DOHH2 (cell line): ENCODE data around the gene GMDS.

ENCODE experiments used
- H3F3A ChIP-seq: fragments of 200-600 bp; sonication (generic), shearing (Covaris generic); 2 replicates; pipeline ENCODE4 v1.6.0; 2016; ENCODE audit warnings: antibody characterized with exemption, mild to moderate bottlenecking; ENCODE audit not compliant: control insufficient read depth, insufficient read depth
- H3K27ac ChIP-seq: fragments of 200-600 bp; sonication (generic); 2 replicates; pipeline ENCODE4 v1.5.1; 2014; ENCODE audit warnings: low read depth, mild to moderate bottlenecking, low read length, moderate library complexity
- H3K27me3 ChIP-seq: fragments of 200-600 bp; sonication (generic); 2 replicates; pipeline ENCODE4 v1.6.1; 2014; ENCODE audit warnings: mild to moderate bottlenecking, low read length, mixed read lengths; ENCODE audit not compliant: control insufficient read depth
- H3K36me3 ChIP-seq: fragments of 200-600 bp; sonication (generic); 2 replicates; pipeline ENCODE4 v1.6.1; 2014; ENCODE audit warnings: mild to moderate bottlenecking, low read length, moderate library complexity, mixed read lengths; ENCODE audit not compliant: control insufficient read depth
- H3K4me1 ChIP-seq: fragments of 200-600 bp; sonication (generic); 2 replicates; pipeline ENCODE4 v1.6.1; 2014; ENCODE audit warnings: mild to moderate bottlenecking, low read length, mixed read lengths; ENCODE audit not compliant: control insufficient read depth
- H3K4me2 ChIP-seq: fragments of 200-600 bp; sonication (generic); 2 replicates; pipeline ENCODE4 v1.6.0; 2014; ENCODE audit warnings: mild to moderate bottlenecking, low read length, moderate library complexity
- H3K4me3 ChIP-seq: fragments of 200-600 bp; sonication (generic); 2 replicates; pipeline ENCODE4 v1.5.1; 2014; ENCODE audit warnings: mild to moderate bottlenecking, low read length, mixed read lengths
- H3K79me2 ChIP-seq: fragments of 200-600 bp; sonication (generic); 2 replicates; pipeline ENCODE4 v1.6.1; 2014; ENCODE audit warnings: mild to moderate bottlenecking, low read length, mixed read lengths; ENCODE audit not compliant: control insufficient read depth
- H3K9me2 ChIP-seq: fragments of 200-600 bp; sonication (generic); replicated peaks from 2 replicates; pipeline ENCODE4 v1.6.1; 2014; ENCODE audit warnings: mild to moderate bottlenecking, low read length, mixed read lengths; ENCODE audit not compliant: control insufficient read depth
- H3K9me3 ChIP-seq: fragments of 200-600 bp; sonication (generic); 2 replicates; pipeline ENCODE4 v1.6.1; 2014; ENCODE audit warnings: antibody characterized with exemption, low read length, mixed read lengths; ENCODE audit not compliant: control insufficient read depth, insufficient read depth
- H4K20me1 ChIP-seq: fragments of 200-600 bp; sonication (generic); 2 replicates; pipeline ENCODE4 v1.6.0; 2014; ENCODE audit warnings: low read depth, mild to moderate bottlenecking, antibody characterized with exemption, low read length, moderate library complexity; ENCODE audit not compliant: control insufficient read depth, insufficient read depth
- CTCF ChIP-seq: fragments of 200-600 bp; sonication (generic); IDR thresholded peaks from one replicate; pipeline ENCODE4 v1.5.1; 2014; ENCODE audit warnings: antibody characterized with exemption, mild to moderate bottlenecking, low read depth, low read length; ENCODE audit not compliant: poor library complexity, severe bottlenecking
- EZH2phosphoT487 ChIP-seq: fragments of 200-600 bp; sonication (generic); IDR thresholded peaks from 2 replicates; pipeline ENCODE4 v1.6.1; 2017; ENCODE audit warnings: borderline replicate concordance, mild to moderate bottlenecking, antibody characterized with exemption, low read length, moderate library complexity, mixed read lengths

Gene GMDS

GRCh38 chr6:1901556-1901955 is 343.8 kb downstream of the GMDS start:
- Histone ChIP-seq H4K20me1 (no peaks in the 10 kb centered on the region), H3K4me3 (no peak overlapping the region), H3K4me2 (no peak overlapping the region), H3K4me1 (no peaks in the 10 kb centered on the region), H3K27me3 (no peaks in the 10 kb centered on the region), H3F3A (no peaks in the 10 kb centered on the region), H3K27ac (no peak overlapping the region), H3K9me3 (no peaks in the 10 kb centered on the region), H3K79me2 (no peaks in the 10 kb centered on the region), H3K36me3 (no peaks in the 10 kb centered on the region), H3K9me2 (no peaks in the 10 kb centered on the region)
- TF ChIP-seq CTCF = no peak
- no peak for TF ChIP-seq EZH2phosphoT487

GRCh38 chr6:1896897-1897296 is 348.5 kb downstream of the GMDS start:
- H3K27ac ChIP-seq = no peak overlapping the region
- no peaks in the 10 kb centered on the region for H3F3A ChIP-seq
- no peaks in the 10 kb centered on the region for H3K9me2 ChIP-seq
- no peak overlapping the region for H3K4me3 ChIP-seq
- no peaks in the 10 kb centered on the region for H3K36me3 ChIP-seq
- H4K20me1 ChIP-seq = no peaks in the 10 kb centered on the region
- no peaks in the 10 kb centered on the region for H3K4me1 ChIP-seq
- no peaks in the 10 kb centered on the region for H3K27me3 ChIP-seq
- H3K9me3 ChIP-seq = no peaks in the 10 kb centered on the region
- no peaks in the 10 kb centered on the region for H3K79me2 ChIP-seq
- TF ChIP-seq EZH2phosphoT487 (no peak), CTCF (no peak)
- no peak overlapping the region for H3K4me2 ChIP-seq

GRCh38 chr6:1895721-1896120 is 349.7 kb downstream of the GMDS start:
- H3F3A ChIP-seq = no peaks in the 10 kb centered on the region
- no peaks in the 10 kb centered on the region for H3K4me1 ChIP-seq
- H3K79me2 ChIP-seq = no peaks in the 10 kb centered on the region
- TF ChIP-seq CTCF (no peak), EZH2phosphoT487 (no peak)
- H3K27ac ChIP-seq = no peak overlapping the region
- no peaks in the 10 kb centered on the region for H3K27me3 ChIP-seq
- no peaks in the 10 kb centered on the region for H3K36me3 ChIP-seq
- H3K4me2 ChIP-seq = no peak overlapping the region
- H3K9me2 ChIP-seq = no peaks in the 10 kb centered on the region
- H4K20me1 ChIP-seq = no peaks in the 10 kb centered on the region
- H3K4me3 ChIP-seq = no peak overlapping the region
- H3K9me3 ChIP-seq = no peaks in the 10 kb centered on the region

GRCh38 chr6:1894954-1895353 is 350.5 kb downstream of the GMDS start:
- Histone ChIP-seq H3K27me3 (no peaks in the 10 kb centered on the region), H3K36me3 (no peaks in the 10 kb centered on the region), H4K20me1 (no peaks in the 10 kb centered on the region), H3K9me3 (no peaks in the 10 kb centered on the region), H3F3A (no peaks in the 10 kb centered on the region), H3K79me2 (no peaks in the 10 kb centered on the region), H3K4me2 (no peak overlapping the region), H3K4me3 (no peak overlapping the region), H3K4me1 (no peaks in the 10 kb centered on the region), H3K9me2 (no peaks in the 10 kb centered on the region), H3K27ac (no peak overlapping the region)
- no peak for TF ChIP-seq CTCF
- TF ChIP-seq EZH2phosphoT487 = no peak
